Measurements from ENCODE around the gene LGI4.

LGI4 gene

DNA sequence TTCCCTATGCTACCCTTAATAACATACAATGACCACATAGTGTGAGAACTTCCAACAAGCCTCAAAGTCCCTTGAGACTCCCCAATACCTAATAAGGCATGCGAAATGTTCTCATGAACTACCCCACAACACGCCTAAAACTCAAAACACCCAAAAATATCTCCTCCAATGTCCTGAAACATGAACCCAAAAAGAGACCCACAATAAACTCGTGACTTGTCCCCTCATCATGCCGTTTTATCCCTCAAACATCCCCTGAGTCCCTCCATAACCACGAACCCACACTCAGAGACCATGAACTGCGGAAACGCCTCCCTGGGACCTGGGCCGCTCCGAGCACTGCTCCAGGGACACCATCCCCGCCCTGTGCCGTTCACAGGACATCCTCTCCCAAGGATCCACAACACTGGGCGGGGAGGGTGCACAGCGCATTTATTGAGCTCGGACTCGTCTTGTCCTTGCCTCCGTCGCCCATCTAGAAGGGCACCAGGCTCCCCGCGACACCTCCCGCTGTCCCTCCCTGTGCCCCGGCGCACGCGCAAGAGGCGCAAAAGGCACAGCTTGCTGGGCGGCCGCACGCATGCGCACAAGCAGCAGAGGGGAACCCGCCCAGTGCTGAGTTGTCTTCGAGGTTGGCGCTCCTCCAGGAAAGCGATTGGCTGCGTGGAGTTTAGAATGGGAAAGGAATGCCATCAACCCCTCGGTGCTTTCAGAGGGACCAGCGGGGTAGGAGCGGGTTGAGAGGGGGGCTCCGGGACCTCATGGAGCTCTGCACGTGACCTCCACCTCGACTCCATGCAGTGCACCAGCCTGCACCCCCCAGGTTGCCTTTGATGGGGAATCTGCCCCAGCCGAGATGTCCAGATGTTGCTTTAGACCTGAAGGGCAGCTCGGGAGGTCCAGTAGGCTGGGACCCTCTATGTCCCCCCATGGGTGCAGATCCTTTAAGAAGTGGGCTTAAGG, 10.5 kb downstream of the LGI4 start:
- TF ChIP-seq, protein P1, sequence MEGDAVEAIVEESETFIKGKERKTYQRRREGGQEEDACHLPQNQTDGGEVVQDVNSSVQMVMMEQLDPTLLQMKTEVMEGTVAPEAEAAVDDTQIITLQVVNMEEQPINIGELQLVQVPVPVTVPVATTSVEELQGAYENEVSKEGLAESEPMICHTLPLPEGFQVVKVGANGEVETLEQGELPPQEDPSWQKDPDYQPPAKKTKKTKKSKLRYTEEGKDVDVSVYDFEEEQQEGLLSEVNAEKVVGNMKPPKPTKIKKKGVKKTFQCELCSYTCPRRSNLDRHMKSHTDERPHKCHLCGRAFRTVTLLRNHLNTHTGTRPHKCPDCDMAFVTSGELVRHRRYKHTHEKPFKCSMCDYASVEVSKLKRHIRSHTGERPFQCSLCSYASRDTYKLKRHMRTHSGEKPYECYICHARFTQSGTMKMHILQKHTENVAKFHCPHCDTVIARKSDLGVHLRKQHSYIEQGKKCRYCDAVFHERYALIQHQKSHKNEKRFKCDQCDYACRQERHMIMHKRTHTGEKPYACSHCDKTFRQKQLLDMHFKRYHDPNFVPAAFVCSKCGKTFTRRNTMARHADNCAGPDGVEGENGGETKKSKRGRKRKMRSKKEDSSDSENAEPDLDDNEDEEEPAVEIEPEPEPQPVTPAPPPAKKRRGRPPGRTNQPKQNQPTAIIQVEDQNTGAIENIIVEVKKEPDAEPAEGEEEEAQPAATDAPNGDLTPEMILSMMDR (conservative IDR thresholded peaks at IDR 0.05): no peak
- H3K27ac ChIP-seq: peak overlapping the region; percentile 77

DNA sequence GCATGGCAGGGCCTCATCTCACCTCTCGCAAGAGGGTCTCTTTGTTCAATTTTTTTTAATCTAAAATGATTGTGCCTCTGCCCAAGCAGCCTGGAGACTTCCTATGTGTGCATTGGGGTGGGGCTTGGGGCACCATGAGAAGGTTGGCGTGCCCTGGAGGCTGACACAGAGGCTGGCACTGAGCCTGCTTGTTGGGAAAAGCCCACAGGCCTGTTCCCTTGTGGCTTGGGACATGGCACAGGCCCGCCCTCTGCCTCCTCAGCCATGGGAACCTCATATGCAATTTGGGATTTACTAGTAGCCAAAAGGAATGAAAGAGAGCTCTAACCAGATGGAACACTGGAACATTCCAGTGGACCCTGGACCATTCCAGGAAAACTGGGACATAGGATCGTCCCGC, 11.3 kb downstream of the LGI4 start:
- TF ChIP-seq, protein P1 (conservative IDR thresholded peaks at IDR 0.05): no peak
- peak overlapping the region; percentile 77 for H3K27ac ChIP-seq

DNA sequence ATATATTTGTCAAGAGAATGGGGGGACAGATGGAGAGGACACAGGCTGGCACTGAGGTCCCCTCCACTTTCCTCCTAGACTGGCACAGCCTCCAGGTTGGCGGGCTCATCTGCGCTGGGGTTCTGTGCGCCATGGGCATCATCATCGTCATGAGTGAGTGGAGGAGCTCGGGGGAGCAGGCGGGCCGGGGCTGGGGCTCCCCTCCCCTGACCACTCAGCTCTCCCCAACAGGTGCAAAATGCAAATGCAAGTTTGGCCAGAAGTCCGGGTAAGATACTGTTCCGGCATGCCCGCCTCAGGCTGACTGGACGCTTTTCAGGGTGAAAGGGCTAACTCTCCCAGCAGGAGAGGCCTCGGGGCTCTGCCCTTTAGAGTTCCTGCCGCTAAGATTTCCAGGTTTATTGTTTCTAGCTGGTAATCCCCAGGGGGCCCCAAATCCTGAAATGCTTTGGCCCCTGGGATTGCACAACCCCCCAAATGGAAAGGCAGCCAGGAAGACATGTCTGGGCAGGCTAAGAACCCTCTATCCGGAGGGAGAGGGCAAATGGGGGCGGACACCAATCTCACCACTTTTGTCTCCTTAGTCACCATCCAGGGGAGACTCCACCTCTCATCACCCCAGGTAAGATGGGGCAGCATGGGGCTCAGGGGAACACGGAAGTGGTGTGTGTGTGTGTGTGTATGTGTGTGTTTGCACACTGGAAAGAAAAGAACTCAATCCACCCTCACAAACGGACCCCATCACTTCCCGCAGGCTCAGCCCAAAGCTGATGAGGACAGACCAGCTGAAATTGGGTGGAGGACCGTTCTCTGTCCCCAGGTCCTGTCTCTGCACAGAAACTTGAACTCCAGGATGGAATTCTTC, 11.9 kb downstream of the LGI4 start:
- TF ChIP-seq, protein P1 (conservative IDR thresholded peaks at IDR 0.05): no peak
- H3K27ac ChIP-seq: no peak overlapping the region; the same call in 1 of the 2 replicates

DNA sequence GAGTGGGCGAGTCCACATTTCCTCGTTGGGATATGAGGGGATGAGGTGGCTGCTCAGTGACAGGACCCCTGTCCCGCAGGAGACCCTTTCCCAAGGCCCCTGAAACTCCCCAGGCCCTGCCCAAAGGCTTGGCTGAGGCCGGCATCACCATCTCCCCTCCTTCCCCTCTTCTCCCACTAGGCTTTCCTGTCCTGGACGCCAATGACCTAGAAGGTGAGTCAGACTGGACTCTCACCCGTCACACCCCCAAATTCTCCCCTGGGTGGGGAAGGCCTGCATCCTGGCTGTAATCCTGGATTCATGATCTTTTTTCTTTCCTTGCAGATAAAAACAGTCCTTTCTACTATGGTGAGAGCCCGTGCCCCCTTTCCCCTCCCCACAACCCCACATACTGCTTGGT, 14.0 kb downstream of the LGI4 start:
- no peak overlapping the region for H3K27ac ChIP-seq
- TF ChIP-seq, protein P1 (conservative IDR thresholded peaks at IDR 0.05): no peak

DNA sequence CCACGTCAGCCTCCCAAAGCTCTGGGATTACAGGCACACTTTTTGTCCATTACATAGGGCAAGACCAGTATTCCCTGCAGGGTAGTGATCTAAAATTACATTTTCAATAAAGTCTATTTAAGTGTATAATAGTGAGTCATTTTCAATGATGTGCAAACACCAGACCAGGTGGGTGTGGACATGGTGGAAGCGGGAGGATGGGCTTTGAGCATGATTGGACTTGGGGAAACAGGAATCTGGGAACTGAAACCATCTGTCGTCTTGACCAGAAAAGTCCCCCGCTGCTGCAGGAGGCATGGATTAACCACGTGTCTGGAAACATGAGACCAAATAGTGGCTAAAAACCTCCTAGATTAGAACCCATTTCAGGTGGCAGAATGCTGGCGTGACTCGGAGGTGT, 14.4 kb downstream of the LGI4 start:
- H3K27ac ChIP-seq: no peak overlapping the region
- TF ChIP-seq, protein P1 (conservative IDR thresholded peaks at IDR 0.05): no peak

DNA sequence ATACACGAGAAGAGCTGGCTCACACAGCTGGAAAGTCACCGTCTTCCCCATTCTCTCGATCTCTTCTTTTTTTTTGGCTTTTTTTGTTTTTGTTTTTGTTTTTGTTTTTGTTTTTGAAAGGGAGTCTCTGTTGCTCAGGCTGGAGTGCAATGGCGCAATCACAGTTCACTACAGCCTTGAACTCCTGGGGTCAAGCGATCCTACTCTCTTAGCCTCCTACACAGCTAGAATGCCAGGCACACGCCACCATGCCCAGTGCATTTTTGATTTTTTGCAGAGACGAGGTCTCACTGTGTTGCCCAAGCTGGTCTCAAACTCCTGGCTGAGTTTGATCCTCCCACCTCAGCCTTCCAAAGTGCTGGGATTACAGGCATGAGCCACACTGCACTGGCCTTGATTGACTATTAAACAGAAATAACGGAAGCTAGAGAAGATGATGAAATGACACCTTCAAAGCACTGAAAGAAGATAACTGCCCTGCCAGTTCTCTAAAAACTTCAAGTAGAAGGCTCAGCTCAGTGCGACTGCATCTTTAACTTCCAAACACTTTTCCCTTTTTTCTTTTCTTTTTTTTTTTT, 15.2 kb downstream of the LGI4 start:
- no peak overlapping the region for H3K27ac ChIP-seq
- TF ChIP-seq, protein P1 (conservative IDR thresholded peaks at IDR 0.05): no peak

DNA sequence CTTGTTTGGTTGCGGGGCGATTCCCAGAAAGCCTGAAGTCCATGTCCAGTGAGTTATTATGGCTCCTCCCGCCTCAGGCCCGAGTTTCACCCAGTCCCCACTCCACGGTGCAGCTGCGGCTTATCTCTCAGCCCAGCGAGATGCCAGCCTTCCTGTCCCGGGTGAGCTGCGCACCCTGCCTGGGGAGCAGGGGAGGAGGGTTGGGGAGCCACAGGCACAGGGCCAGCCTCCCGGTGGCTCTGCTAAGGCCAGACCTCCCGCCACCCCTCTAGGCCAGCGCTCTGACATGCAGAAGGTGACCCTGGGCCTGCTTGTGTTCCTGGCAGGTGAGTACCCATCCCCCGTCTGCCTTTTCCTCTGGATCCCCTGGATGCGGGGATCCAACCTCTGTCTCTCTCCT, 15.8 kb downstream of the LGI4 start:
- TF ChIP-seq, protein P1 (conservative IDR thresholded peaks at IDR 0.05): no peak
- H3K27ac ChIP-seq: peak overlapping the region; percentile 32; the same call in 1 of the 2 replicates
